ENCODE measurements around the gene TNFSF10.

- TF ChIP-seq EP300 (IDR thresholded peaks at IDR 0.05) (no peak), POLR2A (IDR thresholded peaks at IDR 0.05; ENCODE audit: low read depth) (no peak), CTCF (IDR thresholded peaks at IDR 0.05) (no peak), POLR2AphosphoS5 (IDR thresholded peaks at IDR 0.05) (no peak)
Measured at GRCh38 chr3:172560586-172560985, 37.4 kb upstream of the TNFSF10 start.

All from esophagus muscularis mucosa (tissue), 4 donors.